IPS-18c (cell line): Measurements from ENCODE around the gene RAPGEF4.
"Not testable (repeated sequence)": the region's sequence is repeated elsewhere in the genome, so short reads cannot be mapped to it uniquely, and the experiment has no call there.

Experiments used
- H3K4me3 ChIP-seq: 2 replicates; pipeline ENCODE4 v1.7.0; 2013; ENCODE audit warnings: low read depth, mild to moderate bottlenecking, low read length, moderate library complexity; ENCODE audit not compliant: insufficient read depth
- H3K9me3 ChIP-seq: one replicate; pipeline ENCODE4 v1.6.1; 2013; ENCODE audit warnings: mild to moderate bottlenecking, low read length, moderate library complexity; ENCODE audit not compliant: control insufficient read depth, insufficient read depth

Gene RAPGEF4

DNA sequence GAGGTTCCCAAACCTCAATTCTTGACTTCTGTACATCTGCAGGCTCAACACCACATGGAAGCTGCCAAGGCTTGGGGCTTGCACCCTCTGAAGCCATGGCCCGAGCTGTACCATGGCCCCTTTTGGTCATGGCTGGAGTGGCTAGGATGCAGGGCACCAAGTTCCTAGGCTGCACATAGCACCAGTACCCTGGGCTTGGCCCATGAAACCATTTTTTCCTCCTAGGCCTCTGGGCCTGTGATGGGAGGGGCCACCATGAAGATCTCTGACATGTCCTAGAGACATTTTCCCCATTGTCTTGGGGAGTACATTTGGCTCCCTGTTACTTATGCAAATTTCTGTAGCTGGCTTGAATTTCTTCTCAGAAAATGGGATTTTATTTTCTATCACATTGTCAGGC lies 67.7 kb downstream of the RAPGEF4 start:
- H3K4me3 ChIP-seq, H3K9me3 ChIP-seq: not testable (repeated sequence)

DNA sequence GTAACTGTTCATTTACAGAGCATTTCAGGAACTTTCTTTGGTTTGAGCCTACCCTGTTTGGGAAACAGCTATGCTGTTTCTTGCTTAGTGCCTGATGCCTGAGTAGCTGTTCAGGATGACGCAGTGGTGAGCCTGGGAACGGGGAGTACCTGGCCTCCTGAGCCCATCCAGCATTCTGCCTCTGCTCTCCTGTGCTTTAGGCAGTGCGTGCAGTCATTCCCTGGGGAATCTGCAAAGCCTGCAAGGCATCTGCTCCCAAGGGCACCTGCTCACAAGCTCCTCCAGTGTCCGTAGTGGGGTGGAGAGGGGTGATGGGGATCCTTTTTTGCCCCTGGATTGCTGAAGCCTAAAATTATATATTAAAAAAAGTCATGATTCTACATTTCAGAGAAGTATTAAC lies 68.8 kb downstream of the RAPGEF4 start:
- H3K4me3 ChIP-seq: no peak overlapping the region
- peaks cover 8% of the 10 kb centered on the region for H3K9me3 ChIP-seq

DNA sequence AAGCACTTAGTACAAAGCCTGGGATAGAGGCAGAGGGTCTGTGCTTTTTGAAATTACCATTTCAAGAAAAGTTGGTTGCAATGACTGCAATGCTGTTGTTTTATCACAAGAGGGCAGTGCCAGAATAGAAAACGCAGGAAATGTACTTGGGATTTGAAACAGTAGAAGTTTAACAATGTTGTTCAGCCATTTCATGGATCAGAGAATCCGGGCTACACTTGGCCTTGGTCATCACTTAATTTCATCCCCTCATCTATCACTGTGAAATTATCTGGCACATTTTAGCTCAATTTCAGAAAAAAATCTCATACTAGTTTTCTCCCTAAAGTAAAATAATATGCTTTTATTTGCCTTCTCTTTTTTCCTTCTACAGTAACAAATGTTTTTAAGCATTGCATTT lies 70.8 kb downstream of the RAPGEF4 start:
- Histone ChIP-seq H3K4me3 (no peak overlapping the region), H3K9me3 (peaks cover 8% of the 10 kb centered on the region)

DNA sequence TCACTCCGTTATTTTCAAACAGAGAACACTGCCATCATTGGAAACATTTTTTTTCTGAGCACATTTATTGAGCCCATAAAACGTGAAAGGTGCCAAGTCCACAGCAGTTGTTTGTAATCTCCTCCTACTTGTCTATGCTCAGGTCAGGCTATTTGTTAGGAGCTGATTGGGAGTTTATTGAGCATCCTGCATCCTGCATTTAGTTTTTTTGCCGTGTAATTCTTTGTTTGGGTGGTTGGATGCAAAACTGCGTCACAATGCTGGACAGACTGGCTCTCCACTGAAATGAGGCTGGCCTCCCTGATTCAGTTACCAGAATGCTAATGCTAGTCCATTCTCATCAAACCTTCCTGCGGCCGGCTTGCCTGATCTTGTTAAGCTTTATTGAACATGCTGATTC lies 71.4 kb downstream of the RAPGEF4 start:
- H3K9me3 ChIP-seq: peaks cover 8% of the 10 kb centered on the region
- no peak overlapping the region for H3K4me3 ChIP-seq

DNA sequence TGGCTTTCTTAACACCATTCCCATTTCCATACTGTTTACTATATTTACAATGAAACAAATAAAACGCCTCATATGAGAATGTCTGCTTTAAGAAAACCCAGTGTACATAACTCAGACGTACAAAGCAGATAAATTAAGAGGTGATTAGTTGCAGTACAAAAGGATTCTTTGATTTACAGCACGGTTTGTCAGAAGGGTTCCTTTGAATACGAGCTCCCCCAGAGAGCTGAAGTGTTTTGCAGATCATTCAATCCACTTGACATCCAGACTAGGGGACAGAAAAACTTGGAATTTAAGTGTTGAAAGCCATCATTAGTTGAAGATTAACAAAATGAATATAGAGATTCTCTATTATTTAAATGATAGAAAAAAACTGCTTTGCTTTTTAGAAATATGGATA lies 72.5 kb downstream of the RAPGEF4 start:
- Histone ChIP-seq H3K9me3 (peaks cover 1% of the 10 kb centered on the region), H3K4me3 (no peak overlapping the region)

DNA sequence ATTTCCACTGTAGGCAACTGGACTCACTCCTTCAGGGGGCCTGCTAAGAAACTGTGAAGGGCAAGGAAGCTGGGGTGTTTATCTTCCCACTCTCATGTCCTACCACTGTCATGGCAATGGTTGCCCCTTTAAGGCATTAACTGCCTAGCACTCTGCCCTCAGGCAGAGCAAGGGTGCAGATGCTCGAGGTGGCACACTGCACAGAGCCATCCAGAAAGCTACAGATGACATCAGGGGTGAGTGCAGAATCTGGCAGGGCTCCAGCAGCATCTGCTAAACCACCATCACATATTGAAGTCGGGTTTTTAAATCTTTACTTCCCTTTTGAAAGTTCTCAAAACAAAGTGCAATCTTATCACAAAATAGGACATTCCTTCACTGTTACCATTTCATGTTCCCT lies 75.4 kb downstream of the RAPGEF4 start:
- Histone ChIP-seq H3K4me3 (no peak overlapping the region), H3K9me3 (no peaks in the 10 kb centered on the region)

DNA sequence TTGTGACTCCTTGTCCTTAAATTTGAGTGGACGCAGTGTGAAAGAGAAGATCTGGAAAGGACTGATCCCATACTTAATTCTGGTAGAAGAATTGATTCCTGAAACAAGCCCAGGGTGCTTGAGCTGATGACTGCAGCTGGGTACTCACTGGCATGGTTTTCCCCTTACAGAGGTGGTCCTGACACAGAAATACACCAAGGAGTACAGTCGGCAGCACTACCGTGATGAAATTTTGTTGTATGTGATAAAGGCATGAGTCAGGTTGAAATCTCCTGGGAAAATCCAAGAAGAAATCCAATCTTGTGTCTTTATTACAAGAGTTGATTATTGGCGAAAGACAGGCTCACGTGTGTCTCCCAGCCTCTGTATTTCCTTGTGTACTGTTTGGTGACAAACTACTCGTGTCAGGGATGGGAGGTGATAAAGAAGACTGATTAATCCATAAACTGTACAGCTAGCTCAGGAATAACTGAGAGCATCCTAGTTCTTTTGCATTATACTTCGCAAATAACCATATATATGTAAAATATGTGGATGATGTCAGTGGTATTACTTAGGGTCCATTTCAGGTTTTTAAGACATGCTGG lies 76.6 kb downstream of the RAPGEF4 start:
- H3K9me3 ChIP-seq: no peaks in the 10 kb centered on the region
- H3K4me3 ChIP-seq: no peak overlapping the region

DNA sequence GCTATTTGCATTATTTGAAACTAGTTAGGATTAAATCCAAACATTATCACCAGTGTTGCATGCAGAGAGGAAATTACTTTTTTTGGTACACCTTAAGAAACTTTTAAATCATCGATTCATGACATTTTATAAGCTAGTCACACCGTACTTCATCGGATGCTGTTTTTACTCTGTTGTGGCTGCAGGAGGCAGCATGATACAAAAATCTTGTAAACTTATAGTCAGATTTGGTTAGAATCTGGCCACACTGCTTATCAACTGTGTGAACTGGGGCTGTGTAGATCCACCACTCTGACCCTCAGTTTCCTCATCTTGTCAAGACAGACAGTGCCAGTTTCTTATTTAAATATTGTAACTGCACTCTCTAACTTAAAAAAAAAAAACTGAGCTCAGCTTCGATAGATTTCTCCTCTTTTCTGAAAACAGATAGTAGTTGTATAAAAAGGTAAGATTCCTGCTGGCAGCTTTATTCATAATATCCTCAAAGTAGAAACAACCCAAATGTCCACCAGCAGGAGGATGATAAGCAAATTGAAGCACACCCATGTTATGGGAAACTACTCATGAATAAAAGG lies 77.8 kb downstream of the RAPGEF4 start:
- no peak overlapping the region for H3K4me3 ChIP-seq
- H3K9me3 ChIP-seq: no peaks in the 10 kb centered on the region

DNA sequence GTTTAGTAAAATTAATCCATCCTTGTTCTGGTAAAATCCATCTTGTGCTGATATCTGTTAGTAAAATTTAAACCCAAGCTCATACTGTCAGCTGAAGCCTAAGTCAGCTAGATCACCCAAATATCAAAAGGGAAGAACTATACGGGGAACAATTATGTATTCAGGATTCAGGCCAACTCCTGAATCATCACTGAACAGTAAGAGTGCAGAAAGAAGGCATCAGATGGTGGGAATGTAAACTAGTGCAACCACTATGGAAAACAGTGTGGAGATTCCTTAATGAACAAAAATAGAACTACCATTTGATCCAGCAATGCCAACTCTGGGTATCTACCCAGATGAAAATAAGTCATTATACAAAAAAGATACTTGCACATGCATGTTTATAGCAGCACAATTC lies 81.8 kb downstream of the RAPGEF4 start:
- Histone ChIP-seq H3K9me3 (no peaks in the 10 kb centered on the region), H3K4me3 (no peak overlapping the region)

DNA sequence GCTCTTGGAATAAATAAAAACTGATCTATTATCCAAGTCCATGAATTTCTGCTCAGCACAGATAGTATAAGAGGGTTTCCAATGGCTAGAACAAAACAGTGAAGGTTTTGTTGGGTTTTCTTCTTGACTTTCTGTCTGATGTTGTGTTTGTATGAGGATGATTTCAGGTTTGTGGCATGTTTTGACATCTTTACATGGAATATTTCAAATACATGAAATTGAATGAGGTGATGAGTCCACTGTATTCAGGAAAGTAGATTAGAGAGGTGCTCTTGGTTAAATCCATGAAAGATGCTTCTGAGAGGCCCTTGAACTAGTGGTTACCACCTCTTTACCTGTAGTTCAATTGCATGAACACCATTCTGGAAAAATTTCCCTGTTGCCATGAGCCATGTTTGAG lies 84.3 kb downstream of the RAPGEF4 start:
- Histone ChIP-seq H3K4me3 (no peak overlapping the region), H3K9me3 (no peaks in the 10 kb centered on the region)

DNA sequence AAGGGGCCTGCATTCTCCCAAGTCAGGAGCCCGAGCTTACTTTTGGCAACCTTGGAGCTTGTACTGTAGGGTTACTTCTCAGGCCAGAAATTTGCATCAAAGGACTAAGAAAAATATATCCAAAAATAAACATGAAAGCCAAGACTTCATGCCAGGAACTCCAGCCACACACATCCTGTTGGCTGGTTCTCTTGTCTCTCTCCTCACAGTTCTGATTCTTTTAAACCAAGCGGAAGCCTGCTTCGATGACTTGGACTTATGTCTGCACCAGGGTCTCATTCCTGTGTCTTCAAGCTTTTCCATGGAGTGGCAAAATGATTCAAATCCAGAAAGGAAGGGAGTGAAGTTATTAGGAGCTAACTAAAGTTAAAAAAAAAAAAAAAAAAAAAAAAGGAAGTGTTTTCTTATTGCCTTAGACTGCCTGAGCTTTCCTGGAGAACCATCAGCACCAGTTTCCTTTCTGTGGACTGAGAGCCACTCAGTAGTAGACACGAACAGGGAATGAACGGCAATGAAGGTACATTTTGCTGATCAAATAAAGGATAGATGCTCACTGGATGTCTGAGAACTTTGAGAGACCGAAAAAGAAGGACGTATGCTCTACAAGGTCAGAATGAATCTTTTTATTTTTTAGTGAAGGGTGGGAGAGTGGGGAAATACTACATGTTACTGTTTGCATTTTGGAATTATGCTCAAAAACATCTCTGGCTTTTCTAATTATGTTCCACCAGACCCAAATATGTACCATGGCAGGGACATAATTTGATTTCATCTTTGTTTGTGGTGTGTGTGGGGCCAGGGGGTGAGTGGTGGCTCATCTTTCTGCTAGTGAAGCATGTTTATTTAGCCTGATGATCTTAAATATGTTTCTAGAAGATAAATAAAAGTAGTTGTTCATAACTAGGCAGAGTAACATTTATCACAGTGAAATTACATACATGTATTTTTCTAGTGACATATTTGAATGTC lies 86.0 kb downstream of the RAPGEF4 start:
- H3K9me3 ChIP-seq: no peaks in the 10 kb centered on the region
- H3K4me3 ChIP-seq: no peak overlapping the region

DNA sequence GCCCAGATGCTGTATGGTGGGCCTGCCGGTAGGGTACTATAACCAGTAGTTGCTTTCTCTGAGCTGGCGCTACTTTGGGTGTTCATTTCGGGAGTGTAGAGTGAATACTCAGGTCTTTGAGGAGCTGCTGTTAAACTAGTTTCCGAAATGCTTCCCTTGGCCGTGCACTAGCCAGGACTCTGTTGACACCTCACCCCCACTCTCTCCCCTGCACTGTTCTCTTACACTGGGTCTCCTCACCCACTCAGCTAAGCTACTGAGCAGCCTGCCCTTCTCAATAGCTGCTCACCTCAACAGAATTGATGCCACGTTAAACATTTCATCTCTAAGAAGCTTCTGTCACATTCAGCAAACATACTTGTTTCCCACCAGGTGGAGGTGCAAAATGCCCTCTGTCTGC lies 86.9 kb downstream of the RAPGEF4 start:
- no peak overlapping the region for H3K4me3 ChIP-seq
- no peaks in the 10 kb centered on the region for H3K9me3 ChIP-seq

DNA sequence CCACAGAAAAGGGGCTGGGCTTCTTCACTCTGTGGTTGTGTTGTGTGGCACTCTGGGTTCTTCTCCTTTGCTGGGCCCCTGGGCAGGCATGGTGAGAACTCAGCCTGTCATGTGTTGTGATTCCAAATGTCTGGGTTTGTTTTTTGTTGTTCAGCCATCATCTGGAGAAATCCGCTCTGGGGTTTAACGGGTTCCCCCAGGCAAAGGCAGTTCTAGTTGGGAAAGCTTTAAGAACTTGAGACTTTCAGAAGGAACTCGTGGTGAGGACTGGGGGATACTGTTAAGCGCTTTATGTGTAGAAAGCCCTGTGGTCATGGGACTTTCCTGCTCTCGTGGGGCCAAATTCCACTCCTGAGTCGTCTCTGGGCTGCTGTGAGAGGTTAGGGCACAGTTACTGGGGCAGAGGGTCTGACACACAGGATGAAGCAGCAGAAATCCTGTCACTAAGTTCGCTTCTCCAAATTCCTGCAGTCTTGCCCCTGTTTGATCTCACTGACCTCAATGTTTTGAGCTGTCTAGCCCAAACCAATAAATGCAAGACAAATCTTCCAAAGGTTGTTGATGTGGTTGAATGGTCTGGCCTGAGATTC lies 87.7 kb downstream of the RAPGEF4 start:
- Histone ChIP-seq H3K4me3 (no peak overlapping the region), H3K9me3 (no peaks in the 10 kb centered on the region)

DNA sequence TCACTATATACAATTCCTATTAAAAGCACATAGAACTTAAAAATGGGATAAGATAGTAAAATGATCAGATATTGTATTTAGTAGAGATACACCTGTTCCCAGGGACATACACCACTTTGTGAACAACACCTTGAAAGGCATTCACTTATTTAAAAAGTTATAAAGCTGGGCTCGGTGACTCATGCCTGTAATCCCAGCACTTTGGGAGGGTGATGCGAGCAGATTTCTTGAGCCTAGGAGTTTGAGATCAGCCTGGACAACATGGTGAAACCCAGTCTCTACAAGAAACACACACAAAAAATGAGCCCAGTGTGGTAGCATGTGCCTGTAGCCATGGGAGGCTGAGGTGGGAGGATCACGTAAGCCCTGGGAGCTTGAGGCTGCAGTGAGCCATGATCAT lies 90.9 kb downstream of the RAPGEF4 start:
- no peaks in the 10 kb centered on the region for H3K9me3 ChIP-seq
- H3K4me3 ChIP-seq: no peak overlapping the region

DNA sequence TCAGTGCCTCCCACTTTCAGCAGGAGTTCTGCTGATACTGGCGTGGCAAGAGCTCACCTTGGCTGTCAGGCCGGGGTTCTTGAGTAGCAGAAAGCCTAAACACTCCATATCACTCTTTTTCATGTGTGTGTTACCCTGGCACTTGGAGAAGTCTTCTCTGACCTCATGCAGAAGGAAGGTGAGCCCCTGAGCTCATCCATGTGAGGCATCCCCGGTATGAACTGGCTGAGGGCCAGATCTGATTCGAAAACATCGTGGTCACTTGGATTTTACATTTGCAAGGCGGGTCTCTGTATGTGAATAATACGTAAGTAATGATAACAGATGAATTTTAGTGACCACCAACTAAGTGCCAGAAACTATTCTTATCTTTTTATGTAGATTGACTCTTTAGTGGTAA lies 93.6 kb downstream of the RAPGEF4 start:
- Histone ChIP-seq H3K9me3 (no peaks in the 10 kb centered on the region), H3K4me3 (no peak overlapping the region)

DNA sequence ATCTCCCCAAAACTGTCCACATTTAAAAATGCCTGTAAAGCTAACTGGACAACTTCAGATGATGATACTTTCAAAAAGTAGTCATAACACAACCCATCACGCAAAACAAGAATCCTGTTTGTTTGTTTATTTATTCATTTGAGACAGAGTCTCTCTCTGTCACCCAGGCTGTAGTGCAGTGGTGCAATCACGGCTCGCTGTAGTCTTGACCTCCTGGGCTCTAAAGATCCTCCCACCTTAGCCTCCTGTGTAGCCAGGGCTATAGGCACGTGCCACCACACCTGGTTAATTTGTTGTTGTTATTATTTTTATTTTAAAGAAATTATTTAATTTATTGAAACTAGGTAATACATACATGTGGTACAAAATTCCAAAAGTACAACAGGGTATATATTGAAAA lies 94.8 kb downstream of the RAPGEF4 start:
- no peaks in the 10 kb centered on the region for H3K9me3 ChIP-seq
- no peak overlapping the region for H3K4me3 ChIP-seq

DNA sequence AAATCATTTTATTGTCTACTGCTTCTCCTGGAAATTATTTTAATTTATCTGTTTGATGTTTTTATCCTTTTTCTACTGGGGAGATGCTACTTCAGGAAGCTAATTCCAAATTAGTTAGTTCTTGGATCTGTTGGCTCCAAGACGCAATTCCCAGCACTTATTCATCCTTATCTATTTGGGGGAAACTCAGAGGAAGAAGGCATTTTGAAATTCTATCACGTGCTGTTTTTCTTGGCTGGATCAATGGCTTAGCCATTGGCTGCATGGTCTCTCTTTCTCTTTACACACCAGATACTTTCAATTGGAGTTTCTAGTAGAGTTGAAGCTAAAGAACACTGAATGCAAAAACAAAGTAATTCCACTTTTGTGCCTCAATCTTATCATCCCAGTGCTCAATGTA lies 98.3 kb downstream of the RAPGEF4 start:
- no peak overlapping the region for H3K4me3 ChIP-seq
- H3K9me3 ChIP-seq: no peaks in the 10 kb centered on the region

DNA sequence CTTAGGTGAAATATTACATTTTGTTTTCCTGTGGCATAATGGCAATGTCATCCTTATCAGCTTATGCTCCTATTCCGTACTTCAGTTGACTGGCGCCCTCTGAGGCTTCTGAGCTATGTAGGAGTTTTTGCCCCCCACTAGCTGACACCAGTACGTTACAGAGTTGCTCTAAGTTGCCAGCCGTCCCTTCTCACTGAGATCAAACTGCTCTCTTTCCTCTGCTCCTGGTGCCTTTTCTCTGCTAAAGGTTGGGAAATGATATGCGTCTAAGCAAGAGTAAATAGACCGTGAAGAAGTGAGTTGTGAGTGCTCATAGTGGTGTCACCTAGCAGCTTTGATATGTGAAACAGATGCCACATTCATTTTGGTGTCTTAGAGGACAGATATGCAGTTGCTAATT lies 99.2 kb downstream of the RAPGEF4 start:
- no peak overlapping the region for H3K4me3 ChIP-seq
- no peaks in the 10 kb centered on the region for H3K9me3 ChIP-seq
